NB4 (cell line): ENCODE data around the gene RHAG.

Experiments used
- CTCF ChIP-seq: IDR thresholded peaks from one replicate; pipeline ENCODE4 v1.5.1; 2012; ENCODE audit warnings: low read depth, low read length
- MAX ChIP-seq: IDR thresholded peaks from 2 replicates; pipeline ENCODE4 v1.6.1; 2011; ENCODE audit warnings: low read depth, low read length
- MYC ChIP-seq: IDR thresholded peaks from 2 replicates; pipeline ENCODE4 v1.6.1; 2011; ENCODE audit warnings: low read depth, low read length
- POLR2A ChIP-seq: IDR thresholded peaks from 2 replicates; pipeline ENCODE4 v1.6.1; 2011; ENCODE audit warnings: mild to moderate bottlenecking; ENCODE audit not compliant: insufficient read length; ENCODE audit errors: extremely low read depth

DNA sequence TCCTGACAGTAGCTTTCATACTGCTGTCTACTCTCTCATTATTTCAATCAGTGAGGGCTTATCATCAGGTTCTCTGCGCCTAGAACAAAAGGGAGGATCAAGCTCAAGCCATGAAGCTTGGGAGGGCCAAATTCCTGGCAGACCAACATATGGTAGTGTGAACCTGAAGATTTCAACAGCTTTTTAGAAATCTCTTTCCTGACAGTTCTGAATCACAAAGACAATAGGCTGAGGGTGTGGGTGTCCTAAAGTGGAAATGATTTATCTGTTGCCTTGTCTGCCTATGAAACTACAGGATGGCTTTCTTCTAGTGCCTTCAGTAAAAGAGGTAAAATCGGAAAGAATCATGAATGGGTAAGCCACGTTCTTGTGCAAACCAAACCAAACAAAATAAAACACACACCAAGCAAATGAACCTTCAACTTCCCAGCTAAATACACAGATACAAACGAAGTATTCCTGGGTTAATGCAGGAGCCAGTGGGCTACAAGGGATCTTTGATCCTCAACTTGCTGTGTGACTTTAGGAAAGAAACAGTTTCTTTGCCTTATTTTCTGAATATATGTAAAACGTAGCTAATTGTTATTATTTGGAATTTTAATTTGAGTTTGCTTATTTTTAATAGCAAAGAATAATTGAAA, 2.7 kb upstream of the RHAG start:
- TF ChIP-seq CTCF (no peak), POLR2A (no peak), MYC (no peak), MAX (no peak)
